ENCODE measurements around the gene GNPNAT1.

- no peak for TF ChIP-seq CTCF (IDR thresholded peaks at IDR 0.05)
- TF ChIP-seq EZH2 (IDR thresholded peaks at IDR 0.05; ENCODE audit: borderline replicate concordance, insufficient read depth, low read depth, low read length, poor library complexity, severe bottlenecking) = no peak
Measured at GRCh38 chr14:52829527-52830185, 38.2 kb upstream of the GNPNAT1 start.

Measured in B cell (primary cell).